Activated naive CD8-positive, alpha-beta T cell treated with anti-CD3 and anti-CD28 coated beads, Interleukin-2, amount 10 ng/mL, durations not matched to agents 7 days and 5 days (primary cell): ENCODE results near the gene NOTCH1. TPM values are rescaled to one million over a fixed set of nuclear protein-coding genes. Genes with fewer than 3 reads are reported as not detected.

Experiments used
- ATAC-seq: fragments of 150-1000 bp; cut with Tn5 transposase; one replicate; pipeline ENCODE4 v1.10.0; 2021; ENCODE audit warnings: low read depth, moderate library complexity
- POLR2A ChIA-PET: fragments of 350-600 bp; sonication (Branson Sonifier 250); formaldehyde crosslinking; loops from one replicate; lab custom pipeline; 2021; ENCODE audit warnings: antibody characterized with exemption; lab: Charles Lee
- DNase-seq: peaks from one replicate; pipeline ENCODE4 v3.0.0; 2021
- H3K27ac Mint-ChIP-seq: one replicate; pipeline ENCODE4 v1.8.0; 2022; ENCODE audit warnings: mild to moderate bottlenecking, mixed read lengths
- H3K27me3 Mint-ChIP-seq: one replicate; pipeline ENCODE4 v1.8.0; 2022; ENCODE audit warnings: mild to moderate bottlenecking, moderate library complexity, mixed read lengths
- H3K36me3 Mint-ChIP-seq: one replicate; pipeline ENCODE4 v1.8.0; 2021; ENCODE audit warnings: mild to moderate bottlenecking, mixed read lengths
- H3K4me1 Mint-ChIP-seq: one replicate; pipeline ENCODE4 v1.8.0; 2021; ENCODE audit warnings: mixed read lengths
- H3K4me3 Mint-ChIP-seq: one replicate; pipeline ENCODE4 v1.8.0; 2022; ENCODE audit warnings: mild to moderate bottlenecking, moderate library complexity, mixed read lengths
- H3K9me3 Mint-ChIP-seq: one replicate; pipeline ENCODE4 v1.8.0; 2021; ENCODE audit warnings: mixed read lengths
- total RNA-seq, 2 experiments: library from RNA; stranded (reverse); gene quantifications; one replicate each; pipeline ENCODE4 v1.2.3, GENCODE V29; 2021

Gene NOTCH1
- total RNA-seq, 2 experiments from 2014 or later = 67.0 to 70.2 TPM

GRCh38 chr9:136504512-136505348 lies 41.1 kb downstream of the NOTCH1 start:
- DNase-seq = no peak
- no peak overlapping the region for H3K27ac Mint-ChIP-seq
- no peak overlapping the region for H3K4me3 Mint-ChIP-seq
- POLR2A ChIA-PET = no interaction called here
- no peaks in the 10 kb centered on the region for H3K9me3 Mint-ChIP-seq
- no peak for ATAC-seq
- no peaks in the 10 kb centered on the region for H3K4me1 Mint-ChIP-seq
- H3K27me3 Mint-ChIP-seq = no peaks in the 10 kb centered on the region
- H3K36me3 Mint-ChIP-seq = peaks cover 2% of the 10 kb centered on the region

- DNase-seq = no peak
- Mint-ChIP-seq H3K4me3 (no peak overlapping the region), H3K9me3 (no peaks in the 10 kb centered on the region), H3K4me1 (no peaks in the 10 kb centered on the region), H3K36me3 (peaks cover 2% of the 10 kb centered on the region), H3K27ac (no peak overlapping the region), H3K27me3 (no peaks in the 10 kb centered on the region)
- ATAC-seq = no peak
- POLR2A ChIA-PET = interaction anchor here (0.8 kb wide), 1 partner anchor 31 kb away, joined by 3 read pairs; no protein-coding TSS in a partner anchor
Measured at GRCh38 chr9:136502940-136503550, 42.8 kb downstream of the NOTCH1 start.

GRCh38 chr9:136502196-136502595 lies 43.7 kb downstream of the NOTCH1 start:
- DNase-seq (no peak), ATAC-seq (no peak)
- no peaks in the 10 kb centered on the region for H3K9me3 Mint-ChIP-seq
- H3K4me3 Mint-ChIP-seq = no peak overlapping the region
- POLR2A ChIA-PET = no interaction called here
- H3K4me1 Mint-ChIP-seq = no peaks in the 10 kb centered on the region
- H3K27ac Mint-ChIP-seq = no peak overlapping the region
- H3K36me3 Mint-ChIP-seq = peaks cover 2% of the 10 kb centered on the region
- H3K27me3 Mint-ChIP-seq = no peaks in the 10 kb centered on the region

GRCh38 chr9:136501686-136502085 lies 44.2 kb downstream of the NOTCH1 start:
- Mint-ChIP-seq H3K27ac (no peak overlapping the region), H3K9me3 (no peaks in the 10 kb centered on the region)

GRCh38 chr9:136499935-136500910 lies 45.6 kb downstream of the NOTCH1 start:
- ATAC-seq (no peak), DNase-seq (no peak)
- no peaks in the 10 kb centered on the region for H3K27me3 Mint-ChIP-seq
- H3K36me3 Mint-ChIP-seq = peaks cover 4% of the 10 kb centered on the region
- H3K4me1 Mint-ChIP-seq = no peaks in the 10 kb centered on the region
- H3K9me3 Mint-ChIP-seq = no peaks in the 10 kb centered on the region
- POLR2A ChIA-PET = no interaction called here
- H3K27ac Mint-ChIP-seq = no peak overlapping the region
- H3K4me3 Mint-ChIP-seq = no peak overlapping the region

More at GRCh38 chr9:136501686-136502085, 44.2 kb downstream of the NOTCH1 start:
- no peaks in the 10 kb centered on the region for H3K4me1 Mint-ChIP-seq
- H3K36me3 Mint-ChIP-seq = peaks cover 2% of the 10 kb centered on the region
- POLR2A ChIA-PET = no interaction called here
- no peak for ATAC-seq
- no peak overlapping the region for H3K4me3 Mint-ChIP-seq
- no peak for DNase-seq
- no peaks in the 10 kb centered on the region for H3K27me3 Mint-ChIP-seq

- Mint-ChIP-seq H3K9me3 (no peaks in the 10 kb centered on the region), H3K27ac (no peak overlapping the region), H3K4me1 (no peaks in the 10 kb centered on the region), H3K36me3 (peaks cover 4% of the 10 kb centered on the region), H3K4me3 (no peak overlapping the region), H3K27me3 (no peaks in the 10 kb centered on the region)
- POLR2A ChIA-PET = no interaction called here
- DNase-seq = no peak
- no peak for ATAC-seq
Measured at GRCh38 chr9:136499071-136499934, 46.5 kb downstream of the NOTCH1 start.

- Mint-ChIP-seq H3K36me3 (peaks cover 4% of the 10 kb centered on the region), H3K4me1 (no peaks in the 10 kb centered on the region), H3K9me3 (no peaks in the 10 kb centered on the region), H3K4me3 (no peak overlapping the region), H3K27ac (no peak overlapping the region), H3K27me3 (no peaks in the 10 kb centered on the region)
- POLR2A ChIA-PET = no interaction called here
- DNase-seq = no peak
- no peak for ATAC-seq
Measured at GRCh38 chr9:136497916-136498695, 47.7 kb downstream of the NOTCH1 start.

GRCh38 chr9:136496801-136497620 lies 48.8 kb downstream of the NOTCH1 start:
- POLR2A ChIA-PET = no interaction called here
- H3K27me3 Mint-ChIP-seq = no peaks in the 10 kb centered on the region

GRCh38 chr9:136496181-136496580 lies 49.7 kb downstream of the NOTCH1 start:
- Mint-ChIP-seq H3K36me3 (peaks cover 2% of the 10 kb centered on the region), H3K4me3 (no peak overlapping the region), H3K9me3 (no peaks in the 10 kb centered on the region), H3K27ac (no peak overlapping the region), H3K4me1 (no peaks in the 10 kb centered on the region), H3K27me3 (no peaks in the 10 kb centered on the region)
- POLR2A ChIA-PET = no interaction called here
- DNase-seq = no peak
- no peak for ATAC-seq

More at GRCh38 chr9:136496801-136497620, 48.8 kb downstream of the NOTCH1 start:
- DNase-seq (no peak), ATAC-seq (no peak)
- no peaks in the 10 kb centered on the region for H3K4me1 Mint-ChIP-seq
- H3K9me3 Mint-ChIP-seq = no peaks in the 10 kb centered on the region
- H3K4me3 Mint-ChIP-seq = no peak overlapping the region
- H3K36me3 Mint-ChIP-seq = peaks cover 4% of the 10 kb centered on the region
- H3K27ac Mint-ChIP-seq = no peak overlapping the region

- ATAC-seq = no peak
- no peak overlapping the region for H3K27ac Mint-ChIP-seq
- H3K36me3 Mint-ChIP-seq = peaks cover 2% of the 10 kb centered on the region
- H3K9me3 Mint-ChIP-seq = no peaks in the 10 kb centered on the region
- no peaks in the 10 kb centered on the region for H3K27me3 Mint-ChIP-seq
- H3K4me1 Mint-ChIP-seq = no peaks in the 10 kb centered on the region
- DNase-seq = no peak
- H3K4me3 Mint-ChIP-seq = no peak overlapping the region
- POLR2A ChIA-PET = interaction anchor here (1.0 kb wide), 1 partner anchor 43 kb away, joined by 3 read pairs; no protein-coding TSS in a partner anchor
Measured at GRCh38 chr9:136495238-136495800, 50.5 kb downstream of the NOTCH1 start.
